Keratinocyte (primary cell): ENCODE results near the gene NCBP2. TPM values are rescaled to one million over a fixed set of nuclear protein-coding genes. Genes with fewer than 3 reads are reported as not detected.

Experiments
- DNase-seq: peaks from one replicate; pipeline ENCODE4 v3.0.0-alpha.2; 2011; ENCODE audit warnings: low read depth, missing footprints, low spot score
- FAIRE-seq: peaks from 2 replicates; lab custom pipeline; 2011; peaks lifted over from hg19 to GRCh38; lab: Jason Lieb, UNC
- H2AFZ ChIP-seq: 2 replicates; pipeline ENCODE4 v1.6.0; 2012; ENCODE audit warnings: low read length, control low read depth, inconsistent platforms; ENCODE audit not compliant: control insufficient read depth
- H3K27ac ChIP-seq: 2 replicates; pipeline ENCODE4 v1.5.1; 2011; ENCODE audit warnings: low read length; ENCODE audit not compliant: control insufficient read depth, insufficient read depth
- H3K27me3 ChIP-seq: 3 replicates; pipeline ENCODE4 v1.6.0; 2011; ENCODE audit warnings: low read length; ENCODE audit not compliant: control insufficient read depth, insufficient read depth; ENCODE audit errors: extremely low read depth
- H3K36me3 ChIP-seq, 2 experiments: 2 replicates in 1 of 2; 3 replicates in 1 of 2; pipeline ENCODE4 v1.5.1; 2011; ENCODE audit warnings: low read length in 2 of 2, mild to moderate bottlenecking in 1 of 2; ENCODE audit not compliant: control insufficient read depth in 2 of 2, insufficient read depth in 2 of 2; ENCODE audit errors: extremely low read depth in 1 of 2
- H3K4me1 ChIP-seq: 3 replicates; pipeline ENCODE4 v1.5.1; 2011; ENCODE audit warnings: low read length; ENCODE audit not compliant: control insufficient read depth, insufficient read depth; ENCODE audit errors: extremely low read depth
- H3K4me2 ChIP-seq: 3 replicates; pipeline ENCODE4 v1.6.0; 2011; ENCODE audit warnings: low read depth, low read length; ENCODE audit not compliant: control insufficient read depth, insufficient read depth; ENCODE audit errors: extremely low read depth
- H3K4me3 ChIP-seq, 3 experiments: fragments of 200-600 bp in 1 of 3; sonication (generic) in 1 of 3; 2 replicates in 2 of 3; 3 replicates in 1 of 3; pipeline ENCODE4 v1.5.1; 2011 to 2016; ENCODE audit warnings: low read length in 3 of 3, mild to moderate bottlenecking in 3 of 3, control low read depth in 2 of 3, inconsistent platforms in 1 of 3, low read depth in 1 of 3, mixed read lengths in 1 of 3, mixed run types in 1 of 3, moderate library complexity in 1 of 3; ENCODE audit not compliant: control insufficient read depth in 2 of 3, insufficient read depth in 2 of 3; ENCODE audit errors: extremely low read depth in 1 of 3
- H3K79me2 ChIP-seq: 2 replicates; pipeline ENCODE4 v1.6.0; 2012; ENCODE audit warnings: low read length; ENCODE audit not compliant: control insufficient read depth, insufficient read depth
- H3K9ac ChIP-seq: 3 replicates; pipeline ENCODE4 v1.6.0; 2011; ENCODE audit warnings: low read length; ENCODE audit not compliant: control insufficient read depth, insufficient read depth; ENCODE audit errors: extremely low read depth
- H3K9me1 ChIP-seq: 3 replicates; pipeline ENCODE4 v1.6.0; 2011; ENCODE audit warnings: low read length; ENCODE audit not compliant: control insufficient read depth, insufficient read depth; ENCODE audit errors: extremely low read depth
- H3K9me3 ChIP-seq: 2 replicates; pipeline ENCODE4 v1.5.1; 2012; ENCODE audit warnings: low read depth, low read length; ENCODE audit not compliant: control insufficient read depth
- H4K20me1 ChIP-seq: 3 replicates; pipeline ENCODE4 v1.6.0; 2011; ENCODE audit warnings: low read length; ENCODE audit not compliant: control insufficient read depth, insufficient read depth; ENCODE audit errors: extremely low read depth
- EZH2 ChIP-seq: IDR thresholded peaks from one replicate; pipeline ENCODE4 v1.6.1; 2012; ENCODE audit warnings: inconsistent platforms, mild to moderate bottlenecking, low read length, moderate library complexity
- dilution Hi-C: fragments of 300-500 bp; cut with MboI; formaldehyde crosslinking; loops from one replicate; pipeline ENCODE4 v1.7.0; 2020; ENCODE audit warnings: low sequenced_read_pairs; ENCODE audit not compliant: extremely low pct_ligation_motif_present
- polyA plus RNA-seq, 5 experiments: library from polyadenylated mRNA; depleted of rRNA in 3 of 5; stranded (reverse) in 3 of 5; stranded (forward) in 1 of 5; unstranded in 1 of 5; fragments of >200 nt; gene quantifications; 1 replicate in 1 of 5; 2 replicates in 3 of 5; 3 replicates in 1 of 5; pipeline versions ENCODE4 v1.2.1 to v1.2.3, GENCODE V29; 2011 to 2012; ENCODE audit warnings: missing spikeins in 2 of 5, low read depth in 1 of 5, low replicate concordance in 1 of 5
- TF ChIP-seq, protein P1 (sequence below), 3 experiments: IDR thresholded peaks in 1 of 3; conservative IDR thresholded peaks in 1 of 3; optimal IDR thresholded peaks in 1 of 3; 2 replicates in 2 of 3; 3 replicates in 1 of 3; pipeline versions ENCODE3 to v1.5.1; 2011; ENCODE audit warnings: low read length in 3 of 3, mild to moderate bottlenecking in 3 of 3, moderate library complexity in 2 of 3, control low read depth in 1 of 3, inconsistent platforms in 1 of 3; ENCODE audit not compliant: insufficient read depth in 2 of 3; ENCODE audit errors: extremely low read depth in 1 of 3

The NCBP2 gene
- polyA plus RNA-seq, 1 donor (not counting 4 experiments of a cell fraction or from before 2014, with no cell fraction given), result 71.4 TPM

DNA sequence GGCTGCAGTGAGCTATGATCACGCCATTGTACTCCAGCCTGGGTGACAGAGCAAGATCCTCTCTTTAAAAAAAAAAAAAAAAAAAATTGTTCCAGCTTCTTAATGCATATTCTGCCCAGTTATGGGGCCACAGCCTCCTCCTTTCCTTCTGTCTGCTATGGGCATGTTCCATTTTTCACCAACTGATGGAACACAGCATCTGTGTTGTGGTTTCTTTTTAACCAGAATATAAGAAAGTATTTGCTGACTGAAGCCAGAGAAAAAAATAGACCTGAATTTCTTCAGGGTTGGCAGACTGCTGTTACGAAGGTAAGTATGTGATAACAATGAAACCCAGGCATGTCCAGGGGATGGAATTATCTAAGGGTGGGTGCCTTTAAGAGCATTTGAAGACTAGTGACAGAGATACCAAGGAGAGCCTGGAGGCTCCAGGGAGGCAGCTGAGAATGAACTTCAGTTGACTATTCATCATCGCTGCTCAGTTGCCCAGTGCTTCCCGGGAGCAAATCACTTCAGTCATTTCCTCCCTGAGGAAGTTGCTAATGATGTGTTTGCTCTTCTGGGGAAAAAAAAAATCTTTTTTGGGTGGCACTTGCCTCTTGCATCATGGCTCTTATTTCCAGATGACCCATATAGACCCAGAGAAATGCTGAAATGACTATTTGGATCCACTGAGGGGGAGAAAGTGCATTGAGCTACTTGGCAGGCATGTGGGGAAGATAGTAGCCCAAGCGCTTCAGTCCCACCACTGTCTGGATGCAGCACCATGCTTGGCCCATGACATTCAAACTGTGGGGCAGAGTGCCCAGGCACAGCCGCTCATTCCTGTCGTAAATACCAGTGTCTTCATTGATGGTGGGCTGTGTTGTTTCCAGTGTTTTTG is 14.5 kb downstream of the NCBP2 start:
- Histone ChIP-seq H3K79me2 (no peaks in the 10 kb centered on the region), H3K4me2 (no peak overlapping the region), H3K9me3 (no peaks in the 10 kb centered on the region), H3K27ac (no peak overlapping the region), H3K36me3 (peaks cover 14 to 37% of the 10 kb centered on the region in 2 experiments), H3K27me3 (no peaks in the 10 kb centered on the region), H3K9ac (no peak overlapping the region), H3K9me1 (no peaks in the 10 kb centered on the region), H3K4me3 (no peak overlapping the region), H4K20me1 (no peaks in the 10 kb centered on the region), H2AFZ (no peak overlapping the region), H3K4me1 (no peaks in the 10 kb centered on the region)
- TF ChIP-seq, protein P1, sequence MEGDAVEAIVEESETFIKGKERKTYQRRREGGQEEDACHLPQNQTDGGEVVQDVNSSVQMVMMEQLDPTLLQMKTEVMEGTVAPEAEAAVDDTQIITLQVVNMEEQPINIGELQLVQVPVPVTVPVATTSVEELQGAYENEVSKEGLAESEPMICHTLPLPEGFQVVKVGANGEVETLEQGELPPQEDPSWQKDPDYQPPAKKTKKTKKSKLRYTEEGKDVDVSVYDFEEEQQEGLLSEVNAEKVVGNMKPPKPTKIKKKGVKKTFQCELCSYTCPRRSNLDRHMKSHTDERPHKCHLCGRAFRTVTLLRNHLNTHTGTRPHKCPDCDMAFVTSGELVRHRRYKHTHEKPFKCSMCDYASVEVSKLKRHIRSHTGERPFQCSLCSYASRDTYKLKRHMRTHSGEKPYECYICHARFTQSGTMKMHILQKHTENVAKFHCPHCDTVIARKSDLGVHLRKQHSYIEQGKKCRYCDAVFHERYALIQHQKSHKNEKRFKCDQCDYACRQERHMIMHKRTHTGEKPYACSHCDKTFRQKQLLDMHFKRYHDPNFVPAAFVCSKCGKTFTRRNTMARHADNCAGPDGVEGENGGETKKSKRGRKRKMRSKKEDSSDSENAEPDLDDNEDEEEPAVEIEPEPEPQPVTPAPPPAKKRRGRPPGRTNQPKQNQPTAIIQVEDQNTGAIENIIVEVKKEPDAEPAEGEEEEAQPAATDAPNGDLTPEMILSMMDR (optimal IDR thresholded peaks at IDR 0.05 in 1 of 3, IDR thresholded peaks at IDR 0.05 in 1 of 3, conservative IDR thresholded peaks at IDR 0.05 in 1 of 3; ENCODE audit: extremely low read depth in 1 of 3, insufficient read depth in 2 of 3, low read length in 3 of 3), result no peak
- no peak for TF ChIP-seq EZH2
- FAIRE-seq (no peak), DNase-seq (no peak)
- dilution Hi-C loops, result no loop called here

DNA sequence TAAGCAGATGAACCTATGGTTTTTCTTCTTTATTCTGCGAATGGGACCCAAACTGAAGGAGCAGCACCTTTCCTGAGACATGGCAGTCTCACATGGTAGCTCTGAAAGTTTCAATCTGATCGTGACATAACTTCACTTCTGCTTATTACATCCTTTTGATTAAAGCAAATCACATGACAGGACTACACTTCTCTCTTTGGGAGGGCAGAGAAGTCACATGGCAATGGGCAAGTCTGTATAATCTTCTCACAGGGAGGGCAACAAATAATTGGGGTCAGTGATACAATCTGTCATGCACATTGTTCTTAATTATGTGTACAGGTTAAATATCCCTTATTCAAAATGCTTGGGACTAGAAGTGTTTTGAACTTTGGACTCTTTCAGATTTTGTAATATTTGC is 21.6 kb downstream of the NCBP2 start:
- Histone ChIP-seq H3K9me1 (no peaks in the 10 kb centered on the region), H3K9me3 (no peaks in the 10 kb centered on the region), H2AFZ (no peak overlapping the region), H3K4me2 (no peak overlapping the region), H3K27ac (no peak overlapping the region), H3K27me3 (no peaks in the 10 kb centered on the region), H3K4me3 (no peak overlapping the region), H3K36me3 (peaks cover 0 to 6% of the 10 kb centered on the region in 2 experiments), H3K4me1 (no peaks in the 10 kb centered on the region), H3K9ac (no peak overlapping the region), H4K20me1 (no peaks in the 10 kb centered on the region), H3K79me2 (no peaks in the 10 kb centered on the region)
- FAIRE-seq, result no peak
- dilution Hi-C loops, result no loop called here
- DNase-seq, result no peak
- no peak for TF ChIP-seq EZH2
- TF ChIP-seq, protein P1 (optimal IDR thresholded peaks at IDR 0.05 in 1 of 3, IDR thresholded peaks at IDR 0.05 in 1 of 3, conservative IDR thresholded peaks at IDR 0.05 in 1 of 3; ENCODE audit: extremely low read depth in 1 of 3, insufficient read depth in 2 of 3, low read length in 3 of 3), result no peak
